DND-41 (cell line): ENCODE results near the gene CLCF1.

Experiments
- ATAC-seq: fragments of 200-7000 bp; cut with Tn5 transposase; 3 replicates; pipeline ENCODE4 v1.9.1; 2021; ENCODE audit warnings: low read depth; ENCODE audit not compliant: insufficient read depth
- DNase-seq: peaks from one replicate; pipeline ENCODE4 v3.0.0-alpha.2; 2020
- H2AFZ ChIP-seq: 2 replicates; pipeline ENCODE4 v1.6.0; 2012; ENCODE audit warnings: low read depth, low read length
- H3K27ac ChIP-seq: 2 replicates; pipeline ENCODE4 v1.5.1; 2012; ENCODE audit warnings: low read length, inconsistent platforms
- H3K27me3 ChIP-seq: fragments of 200-600 bp; sonication (generic); 2 replicates; pipeline ENCODE4 v1.6.0; 2012; ENCODE audit warnings: low read length, mild to moderate bottlenecking, inconsistent platforms; ENCODE audit not compliant: insufficient read depth, poor library complexity
- H3K36me3 ChIP-seq: 2 replicates; pipeline ENCODE4 v1.5.1; 2012; ENCODE audit warnings: low read length, inconsistent platforms; ENCODE audit not compliant: insufficient read depth
- H3K4me1 ChIP-seq: 2 replicates; pipeline ENCODE4 v1.5.1; 2012; ENCODE audit warnings: mild to moderate bottlenecking, low read length; ENCODE audit not compliant: insufficient read depth
- H3K4me2 ChIP-seq: 2 replicates; pipeline ENCODE4 v1.6.0; 2012; ENCODE audit warnings: mild to moderate bottlenecking, moderate library complexity, low read length, inconsistent platforms; ENCODE audit not compliant: insufficient read depth
- H3K4me3 ChIP-seq, 2 experiments: fragments of 200-600 bp in 1 of 2; shearing (Covaris generic) in 1 of 2; 2 replicates each; pipeline ENCODE4 v1.5.1; 2012 to 2016; ENCODE audit warnings: inconsistent platforms in 2 of 2, low read length in 2 of 2, mild to moderate bottlenecking in 2 of 2, low read depth in 1 of 2, moderate library complexity in 1 of 2
- H3K79me2 ChIP-seq: 2 replicates; pipeline ENCODE4 v1.6.0; 2012; ENCODE audit warnings: low read length, inconsistent platforms; ENCODE audit not compliant: insufficient read depth
- H3K9ac ChIP-seq: 2 replicates; pipeline ENCODE4 v1.6.0; 2012; ENCODE audit warnings: low read depth, mild to moderate bottlenecking, inconsistent platforms, low read length, moderate library complexity
- H3K9me3 ChIP-seq: 2 replicates; pipeline ENCODE4 v1.5.1; 2012; ENCODE audit warnings: low read length, moderate library complexity, mild to moderate bottlenecking, inconsistent platforms; ENCODE audit not compliant: insufficient read depth, severe bottlenecking
- H4K20me1 ChIP-seq: 2 replicates; pipeline ENCODE4 v1.6.0; 2012; ENCODE audit warnings: low read length; ENCODE audit not compliant: insufficient read depth
- CTCF ChIP-seq: IDR thresholded peaks from 2 replicates; pipeline ENCODE4 v1.5.1; 2012; ENCODE audit warnings: borderline replicate concordance, low read length, moderate library complexity, mild to moderate bottlenecking; ENCODE audit not compliant: poor library complexity, severe bottlenecking; ENCODE audit errors: extremely low read depth
- EZH2 ChIP-seq: IDR thresholded peaks from 3 replicates; pipeline ENCODE4 v1.6.1; 2012; ENCODE audit warnings: borderline replicate concordance, low read depth, mild to moderate bottlenecking, moderate library complexity, low read length, inconsistent platforms; ENCODE audit not compliant: severe bottlenecking

CLCF1 gene

GRCh38 chr11:67375320-67376055 is 2.1 kb upstream of the CLCF1 start:
- no peaks in the 10 kb centered on the region for H3K9me3 ChIP-seq
- DNase-seq: no peak
- no peak overlapping the region for H3K9ac ChIP-seq
- H3K27me3 ChIP-seq: peaks cover 59% of the 10 kb centered on the region
- TF ChIP-seq CTCF: no peak
- TF ChIP-seq EZH2: no peak
- no peak overlapping the region for H3K27ac ChIP-seq
- H3K4me1 ChIP-seq: peaks cover 32% of the 10 kb centered on the region
- H3K4me2 ChIP-seq: no peak overlapping the region
- ATAC-seq: no peak
- no peaks in the 10 kb centered on the region for H3K79me2 ChIP-seq
- H2AFZ ChIP-seq: no peak overlapping the region
- no peak overlapping the region for H3K4me3 ChIP-seq
- H3K36me3 ChIP-seq: no peaks in the 10 kb centered on the region
- peaks cover 30% of the 10 kb centered on the region for H4K20me1 ChIP-seq

DNA sequence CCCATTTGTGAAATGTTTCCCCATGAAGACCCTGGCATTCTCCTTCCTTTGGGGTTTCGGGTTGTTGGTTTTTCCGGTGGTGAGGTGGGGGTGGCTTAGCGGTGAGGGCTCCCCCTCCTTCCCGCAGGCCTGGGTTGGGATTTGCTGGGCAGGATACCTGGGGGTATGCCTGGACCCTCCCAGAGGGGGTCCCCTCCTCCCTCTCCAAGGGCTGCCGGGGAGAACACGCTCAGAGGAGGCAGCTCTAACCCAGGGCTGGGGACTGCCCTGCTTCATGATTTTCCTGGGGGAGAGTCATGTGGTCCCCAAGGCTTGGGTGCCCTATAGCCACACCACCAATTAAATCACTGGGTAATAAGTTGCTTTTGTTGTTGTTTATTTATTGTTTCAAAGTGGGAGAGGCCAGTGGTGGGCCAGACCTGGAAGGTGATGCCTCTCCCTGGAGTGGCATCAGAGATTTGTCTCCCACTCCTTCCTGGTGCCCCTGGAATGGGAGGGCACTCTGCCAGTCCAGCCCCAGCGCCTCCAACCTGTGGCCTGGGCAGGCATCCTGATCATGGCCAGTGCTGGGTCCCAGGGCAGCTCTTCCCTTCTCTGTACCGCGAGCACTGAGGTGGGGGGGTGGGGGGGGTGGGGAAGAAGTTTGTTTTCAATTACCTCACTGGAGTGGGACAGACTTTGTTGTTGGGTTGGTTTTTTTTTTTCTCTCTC is 1.3 kb upstream of the CLCF1 start:
- H3K27ac ChIP-seq: no peak overlapping the region
- no peak for ATAC-seq
- no peak overlapping the region for H3K9ac ChIP-seq
- H3K9me3 ChIP-seq: no peaks in the 10 kb centered on the region
- H3K4me1 ChIP-seq: peaks cover 37% of the 10 kb centered on the region
- no peak overlapping the region for H3K4me3 ChIP-seq
- H3K27me3 ChIP-seq: peaks cover 64% of the 10 kb centered on the region
- no peak for DNase-seq
- H4K20me1 ChIP-seq: peaks cover 34% of the 10 kb centered on the region
- no peaks in the 10 kb centered on the region for H3K36me3 ChIP-seq
- no peak overlapping the region for H2AFZ ChIP-seq
- H3K79me2 ChIP-seq: no peaks in the 10 kb centered on the region
- peak overlapping the region; percentile 88 for H3K4me2 ChIP-seq
- TF ChIP-seq CTCF (no peak), EZH2 (no peak)

GRCh38 chr11:67373648-67374570 is 511 bp upstream of the CLCF1 start:
- peak; percentile 78 for DNase-seq
- Histone ChIP-seq H3K36me3 (no peaks in the 10 kb centered on the region), H3K4me1 (peaks cover 37% of the 10 kb centered on the region), H3K4me3 (peak overlapping the region; percentile 33 to 54; a peak in 3 of 4 replicates), H3K27ac (no peak overlapping the region), H3K9ac (peak overlapping the region; percentile 63), H3K27me3 (peaks cover 72% of the 10 kb centered on the region), H3K4me2 (peak overlapping the region; percentile 88), H4K20me1 (peaks cover 34% of the 10 kb centered on the region), H2AFZ (no peak overlapping the region; the same call in 1 of the 2 replicates), H3K79me2 (no peaks in the 10 kb centered on the region), H3K9me3 (no peaks in the 10 kb centered on the region)
- peak; percentile 25 for TF ChIP-seq CTCF
- TF ChIP-seq EZH2: no peak
- ATAC-seq: peak; percentile 52
